ENCODE results near the gene HPS3.

GRCh38 chr3:149134575-149134974 lies 5.1 kb downstream of the HPS3 start:
- TF ChIP-seq CTCF (conservative IDR thresholded peaks at IDR 0.05; ENCODE audit: low read depth, low read length) (no peak), EZH2 (IDR thresholded peaks at IDR 0.05; ENCODE audit: low read length, unreplicated experiment) (no peak)

All from PC-3 (cell line).